ENCODE data around the gene PLEKHM3.
"Not testable (repeated sequence)": the region's sequence is repeated elsewhere in the genome, so short reads cannot be mapped to it uniquely, and the experiment has no call there.

The PLEKHM3 gene

DNA sequence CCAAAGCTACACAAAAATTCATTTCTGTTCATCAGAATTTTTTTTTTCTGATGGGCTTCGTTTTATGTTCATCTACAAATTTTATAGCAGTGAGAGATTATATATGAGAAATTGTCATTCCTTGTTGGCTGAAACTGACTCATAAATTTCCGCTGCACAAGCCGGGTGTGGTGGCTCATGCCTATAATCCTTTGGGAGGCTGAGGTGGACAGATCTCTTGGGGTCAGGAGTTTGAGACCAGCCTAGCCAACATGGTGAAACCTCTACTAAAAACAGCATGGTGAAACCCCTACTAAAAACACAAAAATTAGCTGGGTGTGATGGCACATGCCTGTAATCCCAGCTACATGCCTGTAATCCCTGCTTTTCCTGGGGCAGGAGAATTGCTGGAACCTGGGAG lies 72.0 kb downstream of the PLEKHM3 start:
- Mint-ChIP-seq H3K4me3 (no peak overlapping the region), H3K27me3 (ENCODE audit: low read depth) (no peaks in the 10 kb centered on the region), H3K36me3 (ENCODE audit: low read depth) (no peaks in the 10 kb centered on the region), H3K9me3 (no peaks in the 10 kb centered on the region), H3K4me1 (ENCODE audit: low read depth) (no peaks in the 10 kb centered on the region), H3K27ac (no peak overlapping the region)

DNA sequence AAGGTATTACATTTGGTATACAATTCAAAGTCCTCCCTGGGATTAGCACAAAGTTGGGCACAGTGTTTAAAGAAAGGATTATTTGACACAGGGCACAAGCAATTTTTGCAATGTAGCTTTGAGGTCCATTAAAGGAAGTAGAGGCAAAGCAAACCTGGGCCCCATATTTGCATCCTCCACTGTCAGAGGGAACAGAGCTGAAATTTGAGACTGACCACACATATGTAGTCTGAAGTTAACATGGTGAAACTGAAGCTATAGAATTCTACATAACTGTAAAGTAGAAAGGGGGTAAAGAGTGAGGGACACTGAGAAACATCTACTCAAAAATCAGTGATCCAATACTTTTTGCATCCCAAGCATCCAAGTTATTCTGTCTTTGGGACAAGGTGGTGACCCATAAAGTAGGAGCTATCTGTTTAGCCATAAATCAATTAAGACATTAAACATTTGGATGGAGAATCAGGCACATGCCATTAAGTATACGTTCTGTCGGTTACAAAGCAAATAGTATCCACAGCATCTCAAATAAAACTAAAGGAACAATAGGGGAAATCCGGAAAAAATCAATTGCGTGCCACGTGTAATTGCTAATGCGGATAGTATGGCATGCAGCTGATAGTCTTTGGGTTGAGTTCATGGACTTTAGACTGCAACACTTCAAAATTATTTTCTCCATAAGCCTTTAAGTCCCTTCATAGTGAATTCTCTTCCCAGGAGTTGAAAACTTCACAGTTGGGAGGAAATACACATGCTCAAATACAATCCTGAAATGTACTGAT lies 72.6 kb downstream of the PLEKHM3 start:
- Mint-ChIP-seq H3K36me3 (ENCODE audit: low read depth) (no peaks in the 10 kb centered on the region), H3K4me3 (no peak overlapping the region), H3K9me3 (no peaks in the 10 kb centered on the region), H3K27me3 (ENCODE audit: low read depth) (no peaks in the 10 kb centered on the region), H3K27ac (no peak overlapping the region), H3K4me1 (ENCODE audit: low read depth) (no peaks in the 10 kb centered on the region)

GRCh38 chr2:207951734-207952470 lies 73.4 kb downstream of the PLEKHM3 start:
- Mint-ChIP-seq H3K9me3 (no peaks in the 10 kb centered on the region), H3K36me3 (ENCODE audit: low read depth) (no peaks in the 10 kb centered on the region), H3K4me3 (no peak overlapping the region), H3K4me1 (ENCODE audit: low read depth) (no peaks in the 10 kb centered on the region), H3K27ac (no peak overlapping the region), H3K27me3 (ENCODE audit: low read depth) (no peaks in the 10 kb centered on the region)

DNA sequence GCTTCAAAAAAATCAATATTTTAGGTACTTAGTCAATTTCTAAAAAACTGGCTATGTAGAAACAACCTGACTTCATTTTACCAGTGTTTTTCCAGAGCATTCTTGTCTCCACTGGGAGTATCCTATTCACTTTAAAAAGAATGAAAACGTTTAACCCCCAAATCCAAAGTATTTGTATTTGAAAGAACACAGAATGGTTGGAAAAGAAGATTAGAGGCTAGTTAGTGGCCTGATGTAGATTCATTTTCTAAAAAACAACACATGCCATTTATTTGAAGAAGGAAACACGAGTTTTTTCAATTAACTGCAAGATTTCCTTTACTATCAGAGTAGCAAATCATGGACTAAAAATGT lies 74.6 kb downstream of the PLEKHM3 start:
- H3K4me3 Mint-ChIP-seq = no peak overlapping the region
- no peaks in the 10 kb centered on the region for H3K4me1 Mint-ChIP-seq (ENCODE audit: low read depth)
- no peaks in the 10 kb centered on the region for H3K27me3 Mint-ChIP-seq (ENCODE audit: low read depth)
- no peaks in the 10 kb centered on the region for H3K9me3 Mint-ChIP-seq
- no peaks in the 10 kb centered on the region for H3K36me3 Mint-ChIP-seq (ENCODE audit: low read depth)
- H3K27ac Mint-ChIP-seq = no peak overlapping the region

- Mint-ChIP-seq H3K4me3 (no peak overlapping the region), H3K36me3 (ENCODE audit: low read depth) (no peaks in the 10 kb centered on the region), H3K9me3 (no peaks in the 10 kb centered on the region), H3K27ac (no peak overlapping the region), H3K27me3 (ENCODE audit: low read depth) (no peaks in the 10 kb centered on the region), H3K4me1 (ENCODE audit: low read depth) (no peaks in the 10 kb centered on the region)
Observed at GRCh38 chr2:207950063-207950760, 75.1 kb downstream of the PLEKHM3 start.

DNA sequence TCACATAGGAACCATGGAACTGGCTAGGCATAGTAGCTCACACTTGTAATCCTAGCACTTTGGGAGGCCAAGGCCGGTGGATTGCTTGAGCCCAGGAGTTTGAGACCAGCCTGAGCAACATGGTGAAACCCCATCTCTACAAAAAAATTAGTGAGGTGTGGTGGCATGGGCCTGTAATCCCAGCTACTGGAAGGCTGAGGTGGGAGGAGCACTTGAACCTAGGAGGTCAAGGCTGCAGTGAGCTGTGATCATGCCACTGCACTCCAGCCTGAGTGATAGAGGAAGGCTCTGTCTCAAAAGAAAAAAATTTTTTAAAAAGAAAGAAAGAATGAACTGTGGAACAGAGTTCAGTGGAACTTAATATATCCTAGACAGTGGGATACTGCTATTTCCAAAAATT lies 76.1 kb downstream of the PLEKHM3 start:
- H3K9me3 Mint-ChIP-seq; H3K36me3 Mint-ChIP-seq (ENCODE audit: low read depth); H3K27me3 Mint-ChIP-seq (ENCODE audit: low read depth); H3K4me3 Mint-ChIP-seq; H3K27ac Mint-ChIP-seq; H3K4me1 Mint-ChIP-seq (ENCODE audit: low read depth): not testable (repeated sequence)

DNA sequence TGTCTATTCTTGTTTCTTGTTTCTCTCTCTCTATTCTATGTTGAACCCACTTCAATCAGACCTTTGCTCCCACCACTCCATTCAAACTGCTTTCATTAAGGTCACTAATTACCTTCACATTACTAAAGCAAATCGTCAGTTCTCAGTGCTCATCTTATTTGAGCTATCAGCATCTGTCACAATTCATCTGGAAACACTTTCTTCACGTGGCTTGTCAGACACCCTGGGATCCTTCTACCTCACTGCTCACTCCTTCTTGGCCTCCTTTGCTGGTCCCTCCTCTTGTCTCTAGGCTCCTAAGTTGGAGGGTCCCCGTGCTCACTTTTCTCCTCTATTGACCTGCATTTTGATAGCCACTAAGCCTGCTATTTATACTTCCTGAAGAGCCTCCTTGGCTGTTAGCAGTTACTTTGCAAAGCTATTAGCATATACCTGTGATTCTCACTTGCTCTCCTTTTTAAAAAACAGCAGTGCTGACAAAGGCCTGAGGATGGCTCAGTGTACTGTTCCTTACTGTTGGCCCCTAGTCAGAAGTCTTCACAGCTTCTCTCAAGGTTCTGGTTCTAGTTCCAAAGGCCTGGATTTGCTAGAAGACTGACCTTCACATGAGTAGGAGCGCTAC lies 80.2 kb downstream of the PLEKHM3 start:
- H3K27ac Mint-ChIP-seq = no peak overlapping the region
- no peaks in the 10 kb centered on the region for H3K9me3 Mint-ChIP-seq
- H3K4me3 Mint-ChIP-seq = no peak overlapping the region
- H3K4me1 Mint-ChIP-seq (ENCODE audit: low read depth) = no peaks in the 10 kb centered on the region
- H3K27me3 Mint-ChIP-seq (ENCODE audit: low read depth) = no peaks in the 10 kb centered on the region
- H3K36me3 Mint-ChIP-seq (ENCODE audit: low read depth) = no peaks in the 10 kb centered on the region

DNA sequence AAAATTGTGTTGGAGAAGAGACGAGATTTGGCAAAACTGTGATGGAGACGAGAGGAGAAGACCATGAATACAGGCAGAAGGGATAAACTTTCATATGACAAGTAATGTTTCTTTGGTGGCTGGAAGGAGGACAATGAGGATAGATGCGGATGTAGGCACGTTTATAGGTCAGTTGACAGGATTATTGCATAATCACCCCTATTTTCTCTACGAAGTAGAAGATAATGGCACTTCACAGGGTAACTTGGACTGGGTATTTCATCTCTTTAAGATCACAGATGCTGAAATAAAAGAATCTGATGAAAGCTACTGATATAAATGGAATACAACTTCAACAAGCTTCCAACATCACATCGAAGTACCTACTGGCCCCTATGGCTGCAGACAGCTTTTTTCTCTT lies 81.0 kb downstream of the PLEKHM3 start:
- no peaks in the 10 kb centered on the region for H3K4me1 Mint-ChIP-seq (ENCODE audit: low read depth)
- no peaks in the 10 kb centered on the region for H3K27me3 Mint-ChIP-seq (ENCODE audit: low read depth)
- H3K4me3 Mint-ChIP-seq = no peak overlapping the region
- H3K9me3 Mint-ChIP-seq = no peaks in the 10 kb centered on the region
- no peak overlapping the region for H3K27ac Mint-ChIP-seq
- H3K36me3 Mint-ChIP-seq (ENCODE audit: low read depth) = no peaks in the 10 kb centered on the region

DNA sequence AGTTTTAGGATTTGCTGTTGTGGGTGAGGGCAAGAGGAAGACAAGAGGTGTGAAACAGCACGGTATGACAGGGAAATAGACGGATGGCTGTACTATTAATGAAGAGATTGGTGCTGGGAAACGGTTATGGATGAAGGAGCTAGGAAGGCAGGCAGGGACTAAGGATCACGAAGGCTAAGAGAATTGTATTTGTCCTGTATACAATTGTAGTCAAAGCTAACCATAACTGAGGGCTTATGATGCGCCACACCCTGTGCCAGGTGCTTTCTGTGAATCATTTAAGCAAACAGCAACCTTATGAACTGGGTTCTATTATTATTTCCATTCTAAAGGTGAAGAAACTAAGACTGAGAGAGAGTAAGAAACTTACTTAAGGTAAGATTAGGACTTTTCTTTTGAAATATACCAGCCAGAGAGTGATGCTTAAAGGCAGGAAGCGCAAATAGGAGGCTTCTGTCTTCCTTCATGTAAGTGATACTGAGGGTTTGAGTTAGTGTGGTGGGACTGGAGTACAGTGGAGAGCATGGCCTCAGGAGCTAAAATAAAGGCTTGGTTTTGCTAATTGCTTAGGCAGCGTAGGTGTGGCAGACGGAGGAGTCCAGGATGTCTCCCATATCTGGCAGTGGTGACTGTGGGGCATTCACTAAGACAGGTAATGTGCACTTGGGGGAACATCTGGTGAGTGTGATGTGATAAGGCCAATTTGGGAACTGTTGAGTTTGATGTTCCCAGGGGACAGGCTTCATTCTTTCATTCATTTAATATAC lies 85.8 kb downstream of the PLEKHM3 start:
- no peaks in the 10 kb centered on the region for H3K36me3 Mint-ChIP-seq (ENCODE audit: low read depth)
- H3K27me3 Mint-ChIP-seq (ENCODE audit: low read depth) = no peaks in the 10 kb centered on the region
- no peak overlapping the region for H3K4me3 Mint-ChIP-seq
- no peak overlapping the region for H3K27ac Mint-ChIP-seq
- H3K9me3 Mint-ChIP-seq = no peaks in the 10 kb centered on the region
- H3K4me1 Mint-ChIP-seq (ENCODE audit: low read depth) = no peaks in the 10 kb centered on the region

DNA sequence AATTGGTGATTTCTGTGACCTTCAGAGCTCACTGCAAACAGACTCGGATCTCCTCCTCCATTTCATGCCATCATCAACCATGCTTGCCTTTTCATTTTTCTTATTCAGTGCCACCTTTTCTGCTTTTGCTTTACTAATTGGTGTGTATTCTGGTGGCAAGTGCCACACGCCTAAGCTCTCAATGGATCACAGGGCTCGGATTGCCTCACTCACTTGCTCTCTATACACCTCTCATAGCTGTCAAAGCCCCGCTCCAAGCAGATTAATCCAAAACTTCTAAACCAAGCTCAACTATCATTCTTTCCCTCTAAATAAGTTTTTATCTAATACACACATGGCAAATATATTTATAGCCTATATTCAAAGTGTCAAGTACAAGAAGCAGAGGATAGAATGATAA lies 86.4 kb downstream of the PLEKHM3 start:
- no peaks in the 10 kb centered on the region for H3K4me1 Mint-ChIP-seq (ENCODE audit: low read depth)
- H3K27me3 Mint-ChIP-seq (ENCODE audit: low read depth) = no peaks in the 10 kb centered on the region
- no peak overlapping the region for H3K4me3 Mint-ChIP-seq
- H3K9me3 Mint-ChIP-seq = no peaks in the 10 kb centered on the region
- no peak overlapping the region for H3K27ac Mint-ChIP-seq
- no peaks in the 10 kb centered on the region for H3K36me3 Mint-ChIP-seq (ENCODE audit: low read depth)

DNA sequence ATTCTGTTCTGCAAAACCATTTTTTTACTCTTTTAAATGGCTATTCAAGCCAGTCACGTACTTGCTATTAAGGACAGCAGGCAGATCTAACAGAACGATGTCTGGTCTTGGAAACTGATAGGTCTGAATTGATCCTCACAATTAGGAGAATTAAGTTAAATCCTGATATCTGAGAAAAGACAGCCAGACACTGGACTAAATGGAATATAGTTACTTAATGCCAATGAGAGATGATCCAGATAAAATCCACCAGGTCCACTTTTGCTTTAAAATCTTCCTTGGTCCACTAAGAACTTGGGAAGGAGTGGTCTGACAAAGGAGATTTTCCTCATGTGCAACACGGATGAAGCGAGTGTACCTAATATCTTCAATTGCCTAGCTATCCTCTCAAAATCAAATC lies 86.9 kb downstream of the PLEKHM3 start:
- Mint-ChIP-seq H3K27me3 (ENCODE audit: low read depth) (no peaks in the 10 kb centered on the region), H3K27ac (no peak overlapping the region), H3K4me3 (no peak overlapping the region), H3K36me3 (ENCODE audit: low read depth) (no peaks in the 10 kb centered on the region), H3K4me1 (ENCODE audit: low read depth) (no peaks in the 10 kb centered on the region), H3K9me3 (no peaks in the 10 kb centered on the region)

DNA sequence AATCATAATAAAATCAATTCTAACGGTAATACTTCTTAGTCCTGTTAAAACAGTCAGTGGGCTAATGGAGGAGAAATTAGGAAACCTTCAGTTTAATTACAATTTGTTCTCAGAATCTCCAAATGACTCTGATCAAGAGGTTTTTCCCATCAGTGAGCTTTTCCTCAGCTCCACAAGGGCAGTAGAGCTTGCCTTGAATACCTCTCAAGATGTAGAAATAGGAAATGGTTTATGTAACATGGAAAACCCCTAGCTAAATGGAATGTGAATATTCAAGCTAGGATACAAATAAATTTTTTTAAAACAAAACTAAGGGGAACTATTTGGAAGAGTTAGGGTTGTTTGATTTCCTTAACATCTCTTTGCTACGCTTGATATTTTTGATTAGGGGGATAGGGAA lies 87.5 kb downstream of the PLEKHM3 start:
- H3K36me3 Mint-ChIP-seq (ENCODE audit: low read depth) = no peaks in the 10 kb centered on the region
- no peaks in the 10 kb centered on the region for H3K27me3 Mint-ChIP-seq (ENCODE audit: low read depth)
- no peaks in the 10 kb centered on the region for H3K4me1 Mint-ChIP-seq (ENCODE audit: low read depth)

DNA sequence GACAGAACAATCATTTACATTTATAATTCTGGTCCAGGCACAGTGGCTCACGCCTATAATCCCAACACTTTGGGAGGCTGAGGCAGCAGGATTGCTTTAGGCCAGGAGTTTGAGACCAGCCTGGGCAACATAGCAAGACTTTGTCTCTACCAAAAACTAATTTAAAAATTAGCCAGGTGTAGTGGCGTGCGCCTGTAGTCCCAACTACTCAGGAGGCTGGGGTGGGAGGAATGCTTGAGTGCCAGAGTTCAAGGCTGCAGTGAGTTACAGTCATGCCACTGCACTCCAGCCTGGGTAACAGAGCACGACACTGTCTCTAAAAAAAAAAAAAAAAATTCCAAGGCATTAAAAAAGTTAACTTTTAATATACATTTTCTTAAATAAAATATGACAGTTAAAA lies 88.1 kb downstream of the PLEKHM3 start:
- Mint-ChIP-seq H3K36me3 (ENCODE audit: low read depth) (no peaks in the 10 kb centered on the region), H3K27ac (no peak overlapping the region), H3K4me1 (ENCODE audit: low read depth) (no peaks in the 10 kb centered on the region), H3K27me3 (ENCODE audit: low read depth) (no peaks in the 10 kb centered on the region), H3K9me3 (no peaks in the 10 kb centered on the region), H3K4me3 (no peak overlapping the region)

More for the DNA sequence above, 87.5 kb downstream of the PLEKHM3 start:
- Mint-ChIP-seq H3K27ac (no peak overlapping the region), H3K4me3 (no peak overlapping the region), H3K9me3 (no peaks in the 10 kb centered on the region)

GRCh38 chr2:207936380-207936779 lies 88.9 kb downstream of the PLEKHM3 start:
- H3K36me3 Mint-ChIP-seq (ENCODE audit: low read depth) = no peaks in the 10 kb centered on the region
- H3K9me3 Mint-ChIP-seq = no peaks in the 10 kb centered on the region
- no peak overlapping the region for H3K4me3 Mint-ChIP-seq
- H3K27ac Mint-ChIP-seq = no peak overlapping the region
- no peaks in the 10 kb centered on the region for H3K4me1 Mint-ChIP-seq (ENCODE audit: low read depth)
- H3K27me3 Mint-ChIP-seq (ENCODE audit: low read depth) = no peaks in the 10 kb centered on the region

All from T-helper 1 cell treated with Interleukin-12 subunit alpha and Interleukin-12 subunit beta and Interleukin-4 antibody, amounts not matched to agents 30 μg/mL and 1 μg/mL, for 36 hours (primary cell).